GM21723 (cell line): Measurements from ENCODE around the gene NAALADL2.

Source experiments
- ATAC-seq: cut with Tn5 transposase; IDR thresholded peaks from one replicate; pipeline ENCODE4 v1.9.1; 2021; ENCODE audit warnings: mild to moderate bottlenecking, moderate library complexity; ENCODE audit not compliant: unreplicated experiment

NAALADL2 gene

GRCh38 chr3:175619369-175619768 lies 760.2 kb downstream of the NAALADL2 start:
- no peak for ATAC-seq

- ATAC-seq = no peak
Observed at GRCh38 chr3:175620093-175620492, 761.0 kb downstream of the NAALADL2 start.

- no peak for ATAC-seq
Observed at GRCh38 chr3:175620532-175620931, 761.4 kb downstream of the NAALADL2 start.

- no peak for ATAC-seq
Observed at GRCh38 chr3:175640958-175641357, 781.8 kb downstream of the NAALADL2 start.

- no peak for ATAC-seq
Observed at GRCh38 chr3:175646865-175647264, 787.7 kb downstream of the NAALADL2 start.

DNA sequence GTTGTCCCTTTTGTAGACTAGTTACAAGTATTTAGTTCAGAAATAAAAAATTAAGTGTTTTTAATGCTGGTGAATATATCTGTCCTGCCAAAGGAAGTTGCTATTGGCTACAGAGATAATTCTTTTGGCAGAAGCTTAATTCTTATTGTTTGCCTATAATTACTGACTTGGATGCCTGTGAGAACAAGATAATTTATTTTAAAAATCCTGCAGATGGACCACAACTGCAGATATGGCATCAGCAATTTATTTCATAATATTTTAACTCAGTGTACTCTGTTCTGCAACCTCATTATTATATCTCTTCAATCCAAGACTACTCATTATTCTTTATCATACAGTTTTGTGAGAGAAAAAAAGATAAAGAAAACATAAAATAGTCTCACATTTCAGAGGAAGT lies 789.8 kb downstream of the NAALADL2 start:
- no peak for ATAC-seq

GRCh38 chr3:175651716-175652115 lies 792.6 kb downstream of the NAALADL2 start:
- no peak for ATAC-seq

- ATAC-seq = no peak
Observed at GRCh38 chr3:175655351-175655750, 796.2 kb downstream of the NAALADL2 start.

DNA sequence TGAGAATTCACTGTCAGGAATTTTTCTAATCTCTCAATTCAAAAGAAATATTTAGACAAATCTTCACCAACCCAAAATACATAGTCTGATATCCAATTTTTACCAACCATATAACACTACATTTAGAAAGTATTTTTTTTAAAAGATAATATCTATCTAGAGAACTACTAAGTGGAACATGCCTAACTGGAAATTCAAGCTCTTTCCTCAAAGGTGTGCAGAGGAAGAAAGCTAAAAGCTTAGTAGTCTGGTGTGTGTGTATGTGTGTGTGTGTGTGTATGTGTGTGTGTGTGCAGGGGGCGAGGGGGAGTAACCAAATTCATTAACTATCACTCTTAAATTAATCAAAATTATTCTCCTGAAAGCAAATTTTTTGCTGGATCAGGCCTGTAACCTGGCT lies 797.3 kb downstream of the NAALADL2 start:
- ATAC-seq = no peak

DNA sequence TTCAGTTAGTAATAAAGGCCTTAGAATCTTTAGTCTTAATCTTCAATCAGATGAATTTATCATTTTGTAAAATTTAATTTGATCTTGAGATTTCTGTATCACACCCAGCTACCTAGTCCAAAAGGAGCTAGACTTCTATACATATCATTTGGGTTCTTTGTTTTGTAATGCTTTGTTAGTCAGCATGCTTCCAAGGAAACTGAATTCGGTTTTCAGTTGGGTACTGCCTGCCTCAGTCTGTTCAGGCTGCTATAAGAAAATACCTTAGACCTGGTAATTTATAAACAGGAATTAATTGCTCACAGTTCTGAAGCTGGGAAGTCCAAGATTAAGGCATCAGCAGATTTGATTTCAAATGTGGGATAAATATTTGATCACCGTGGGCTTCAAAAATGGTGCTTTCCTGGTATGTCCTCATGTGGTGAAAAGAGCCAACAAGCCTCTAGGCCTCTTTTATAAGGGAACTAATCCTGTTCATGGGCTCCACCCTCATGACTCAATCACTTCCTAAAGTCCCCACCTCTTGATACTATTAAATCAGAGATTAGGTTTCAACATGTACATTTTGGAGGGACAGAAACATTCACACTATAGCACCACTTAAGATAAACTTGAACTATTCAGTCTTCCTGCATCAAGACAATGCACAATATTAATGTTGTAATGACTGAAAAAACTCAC lies 800.7 kb downstream of the NAALADL2 start:
- no peak for ATAC-seq

DNA sequence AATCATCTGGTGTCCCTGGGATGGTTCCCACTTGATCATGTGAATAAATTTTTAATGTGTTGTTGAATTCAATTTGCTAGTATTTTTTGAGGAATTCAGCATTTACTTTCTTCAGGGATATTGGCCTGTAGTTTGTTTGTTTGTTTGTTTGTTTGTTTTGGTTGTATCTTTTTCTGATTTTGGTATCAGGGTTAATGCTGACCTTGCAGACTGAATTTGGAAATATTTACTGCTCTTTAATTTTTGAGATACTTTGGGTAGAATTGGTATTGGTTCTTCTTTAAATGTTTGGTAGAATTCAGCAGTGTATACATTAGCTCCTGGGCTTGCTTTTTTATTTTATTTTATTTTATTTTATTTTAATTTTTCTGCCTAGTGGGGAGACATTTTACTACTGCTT lies 803.7 kb downstream of the NAALADL2 start:
- ATAC-seq = no peak

DNA sequence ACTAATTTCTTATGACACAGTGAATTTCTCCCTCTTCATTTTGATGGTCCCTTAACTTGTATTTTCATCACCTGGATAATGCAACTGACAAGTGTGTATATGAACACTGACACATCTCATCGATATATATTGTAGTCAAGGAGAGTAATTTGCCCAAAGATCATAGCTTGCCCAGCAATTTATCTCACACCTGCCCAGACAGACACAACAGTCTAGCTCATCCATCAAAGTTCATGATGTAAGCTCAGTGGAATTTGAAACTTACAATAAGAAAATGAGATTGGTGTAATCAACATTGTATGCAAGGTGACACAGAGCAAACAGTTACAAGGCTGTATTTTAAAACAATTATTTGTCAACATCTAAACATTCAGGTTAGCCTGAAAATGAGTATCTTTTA lies 805.8 kb downstream of the NAALADL2 start:
- no peak for ATAC-seq

DNA sequence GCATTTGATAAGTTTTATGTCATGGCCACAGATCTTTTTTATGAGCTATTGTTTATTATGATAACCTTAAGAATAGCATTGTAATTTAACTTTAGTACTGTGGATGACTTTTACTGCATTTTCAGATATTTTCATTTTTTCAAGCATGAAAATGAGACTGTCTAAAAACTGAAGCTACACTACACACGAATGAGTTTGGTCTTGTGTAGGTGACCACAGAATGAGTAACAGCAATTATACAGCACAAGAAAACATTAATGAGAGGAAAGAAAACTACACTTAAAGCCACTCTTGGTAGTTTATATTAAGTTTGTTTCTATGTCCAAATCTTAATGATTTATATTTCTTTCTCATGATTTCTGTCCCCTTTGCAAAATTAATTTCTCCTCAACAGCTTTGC lies 809.2 kb downstream of the NAALADL2 start:
- no peak for ATAC-seq

- ATAC-seq = no peak
Observed at GRCh38 chr3:175670557-175670956, 811.4 kb downstream of the NAALADL2 start.

DNA sequence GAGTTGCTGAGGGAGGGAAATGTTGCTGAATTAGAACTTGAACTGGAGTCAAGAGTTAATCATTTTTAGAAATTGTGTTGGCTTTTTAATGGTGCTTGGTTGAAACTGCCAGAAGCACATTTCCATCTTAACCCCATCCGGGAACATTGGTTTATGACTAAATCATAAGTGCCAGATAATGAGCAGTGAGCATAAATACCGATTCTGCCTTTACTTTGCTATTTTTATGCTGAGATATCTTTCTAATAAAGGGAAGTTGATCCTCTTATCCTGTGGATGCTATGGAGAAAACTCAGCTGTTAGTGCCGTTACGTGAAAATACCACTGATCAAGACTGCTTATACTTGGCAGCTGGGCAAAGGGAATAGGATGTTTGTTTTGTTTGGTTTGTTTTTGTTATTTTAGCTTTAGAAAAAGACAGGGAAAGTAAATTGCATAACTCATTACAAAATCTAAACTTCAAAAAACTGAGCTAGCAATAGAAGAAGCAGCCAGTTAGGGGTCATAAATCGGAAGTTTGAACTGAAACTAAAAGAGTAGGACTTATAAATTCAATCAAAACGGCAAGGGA lies 813.1 kb downstream of the NAALADL2 start:
- ATAC-seq = no peak

DNA sequence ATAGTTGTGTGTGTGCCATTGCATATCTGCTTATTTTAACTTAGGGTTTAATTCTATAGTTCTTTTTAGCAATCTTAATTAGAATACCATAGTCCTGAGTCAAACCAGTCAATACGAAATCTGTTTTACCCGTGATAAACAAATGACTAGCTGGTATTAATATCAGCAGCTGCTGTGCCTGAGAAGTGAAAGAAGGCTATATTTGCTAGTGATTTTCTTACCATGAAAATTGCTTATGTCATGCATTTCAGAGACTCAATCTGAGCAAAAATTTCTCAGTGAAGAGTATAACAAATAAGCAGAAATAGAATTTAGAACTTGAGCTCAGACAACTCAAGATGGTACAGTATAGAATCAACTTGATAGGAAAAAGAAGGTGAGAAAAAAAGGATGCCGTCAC lies 820.4 kb downstream of the NAALADL2 start:
- ATAC-seq = no peak

- no peak for ATAC-seq
Observed at GRCh38 chr3:175692256-175692655, 833.1 kb downstream of the NAALADL2 start.

DNA sequence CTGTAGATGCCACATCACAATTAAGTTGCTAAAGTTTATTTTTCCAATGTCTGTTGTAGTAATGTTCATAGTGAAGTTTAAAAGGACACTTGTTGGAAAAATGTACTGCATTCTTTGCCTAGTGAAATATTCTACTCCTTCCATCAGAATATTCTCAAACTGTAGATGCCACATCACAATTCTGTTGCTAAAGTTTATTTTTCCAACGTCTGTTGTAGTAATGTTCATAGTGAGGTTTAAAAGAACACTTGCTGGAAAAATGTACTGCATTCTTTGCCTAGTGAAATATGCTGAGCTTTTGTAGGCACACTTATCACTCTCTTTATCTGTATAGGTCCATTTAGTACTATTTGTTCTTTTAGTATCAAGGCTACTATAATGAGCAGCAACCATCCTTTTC lies 836.1 kb downstream of the NAALADL2 start:
- no peak for ATAC-seq

DNA sequence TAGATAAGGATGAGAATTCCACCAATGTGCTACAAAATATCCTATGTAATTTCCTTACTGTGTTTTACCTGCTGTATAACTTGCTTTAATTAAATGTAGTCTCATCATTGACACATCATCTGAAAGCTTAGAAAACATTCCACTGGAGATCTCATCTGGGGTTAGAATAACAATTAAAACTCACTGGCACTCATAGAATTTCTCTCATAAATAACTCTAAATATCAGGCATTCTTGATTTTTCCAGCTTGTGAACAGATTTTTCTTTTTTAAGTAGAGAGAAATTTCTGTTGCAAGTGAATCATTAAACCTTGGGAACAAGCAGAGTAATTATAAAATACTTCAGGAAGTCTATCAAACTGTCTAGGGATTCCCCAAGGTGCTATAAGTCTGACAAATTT lies 843.8 kb downstream of the NAALADL2 start:
- no peak for ATAC-seq

DNA sequence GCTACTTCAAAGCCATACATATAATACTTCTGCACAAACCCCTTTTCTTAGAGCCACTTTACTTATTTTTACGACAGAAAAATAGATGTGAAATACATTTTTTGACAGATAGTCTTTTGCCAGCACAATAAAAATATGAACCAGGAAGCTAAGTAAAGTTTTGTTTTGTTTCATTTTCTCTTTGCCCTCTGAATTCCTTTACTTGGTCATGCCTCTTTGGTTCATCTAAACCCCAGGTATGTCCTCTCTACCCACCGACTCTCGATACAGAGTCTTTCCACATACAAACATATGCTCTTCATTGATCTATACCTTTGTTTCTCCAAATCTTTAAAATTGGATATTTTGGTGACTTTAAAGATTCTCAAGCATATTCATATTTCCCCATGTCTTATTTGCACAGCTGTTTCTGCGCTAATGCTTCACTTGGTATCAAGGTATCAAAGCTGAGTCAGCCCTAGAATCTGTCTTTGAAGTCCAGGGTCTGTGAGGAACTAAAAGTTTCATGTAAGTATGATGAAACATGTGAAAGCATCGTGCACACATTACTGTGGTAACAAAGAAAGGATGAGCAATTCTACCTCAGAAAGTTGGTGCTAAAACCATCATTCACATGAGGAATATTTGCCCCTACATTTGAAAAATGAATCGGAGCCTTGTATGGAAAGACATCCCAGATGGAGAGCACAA lies 845.4 kb downstream of the NAALADL2 start:
- ATAC-seq = no peak

DNA sequence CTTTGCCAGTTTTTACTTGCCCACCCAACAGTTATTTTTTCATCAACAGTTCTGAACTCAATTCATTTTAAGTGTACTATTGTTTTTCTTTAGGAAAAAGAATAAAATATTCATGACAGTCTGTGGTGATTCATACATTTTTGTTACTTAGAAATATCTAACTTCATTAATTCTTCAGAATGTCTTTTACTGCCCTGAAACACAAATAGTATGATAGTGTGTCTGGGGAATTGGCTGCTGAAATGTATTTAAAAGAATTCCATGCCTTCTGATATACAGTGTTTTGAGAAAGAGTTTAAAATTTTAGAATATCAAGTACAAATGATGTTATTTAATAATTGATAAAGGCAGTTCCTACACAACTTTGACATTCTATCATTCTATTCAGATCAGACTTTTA lies 854.1 kb downstream of the NAALADL2 start:
- no peak for ATAC-seq

GRCh38 chr3:175716446-175716845 lies 857.3 kb downstream of the NAALADL2 start:
- no peak for ATAC-seq
